ENCODE measurements around the gene TMEM220. TPM values are rescaled to one million over a fixed set of nuclear protein-coding genes. Genes with fewer than 3 reads are reported as not detected.

The TMEM220 gene
- total RNA-seq, 2 donors from 2014 or later, result 10.5 to 26.1 TPM

GRCh38 chr17:10756619-10757018 is 26.8 kb upstream of the TMEM220 start:
- intact Hi-C loops (cut with DNase I, micrococcal nuclease), result no loop called here
- ATAC-seq (peak; percentile 73), DNase-seq (peak in 1 of 2 donors; percentile 39)

GRCh38 chr17:10756185-10756584 is 26.4 kb upstream of the TMEM220 start:
- intact Hi-C loops (cut with DNase I, micrococcal nuclease), result no loop called here
- ATAC-seq (peak; percentile 43), DNase-seq (no peak)

GRCh38 chr17:10755592-10756127 is 25.8 kb upstream of the TMEM220 start:
- intact Hi-C loops (cut with DNase I, micrococcal nuclease), result no loop called here

GRCh38 chr17:10754861-10755591 is 25.2 kb upstream of the TMEM220 start:
- intact Hi-C loops (cut with DNase I, micrococcal nuclease), result no loop called here
- no peak for DNase-seq
- ATAC-seq, result no peak

More at GRCh38 chr17:10755592-10756127, 25.8 kb upstream of the TMEM220 start:
- DNase-seq, result no peak
- ATAC-seq, result no peak

GRCh38 chr17:10754109-10754508 is 24.3 kb upstream of the TMEM220 start:
- intact Hi-C loops (cut with DNase I, micrococcal nuclease), result no loop called here
- ATAC-seq (peak; percentile 32), DNase-seq (peak in 1 of 2 donors; percentile 67)

GRCh38 chr17:10752696-10753095 is 22.9 kb upstream of the TMEM220 start:
- peak; percentile 34 for ATAC-seq
- no peak for DNase-seq
- intact Hi-C loops (cut with DNase I, micrococcal nuclease), result no loop called here

- DNase-seq (no peak), ATAC-seq (no peak)
- intact Hi-C loops (cut with DNase I, micrococcal nuclease), result no loop called here
Measured at GRCh38 chr17:10751563-10751962, 21.7 kb upstream of the TMEM220 start.

GRCh38 chr17:10750210-10750609 is 20.4 kb upstream of the TMEM220 start:
- no peak for ATAC-seq
- intact Hi-C loops (cut with DNase I, micrococcal nuclease), result no loop called here

GRCh38 chr17:10748531-10749181 is 18.8 kb upstream of the TMEM220 start:
- intact Hi-C loops (cut with DNase I, micrococcal nuclease), result loop anchor here in 1 of 2 donors (10.0 kb wide), 1 partner anchor 96 kb away; no protein-coding TSS in a partner anchor
- ATAC-seq, result no peak
- DNase-seq, result no peak

More at GRCh38 chr17:10750210-10750609, 20.4 kb upstream of the TMEM220 start:
- no peak for DNase-seq

- intact Hi-C loops (cut with DNase I, micrococcal nuclease), result loop anchor here in 1 of 2 donors (10.0 kb wide), 1 partner anchor 100 kb away; no protein-coding TSS in a partner anchor
- ATAC-seq, result peak; percentile 75
- no peak for DNase-seq
Measured at GRCh38 chr17:10745231-10745630, 15.4 kb upstream of the TMEM220 start.

GRCh38 chr17:10744501-10745000 is 14.7 kb upstream of the TMEM220 start:
- DNase-seq (peak in 1 of 2 donors; percentile 21), ATAC-seq (peak; percentile 59)
- intact Hi-C loops (cut with DNase I, micrococcal nuclease), result loop anchor here in 1 of 2 donors (10.0 kb wide), 1 partner anchor 100 kb away; no protein-coding TSS in a partner anchor

GRCh38 chr17:10743316-10744009 is 13.6 kb upstream of the TMEM220 start:
- intact Hi-C loops (cut with DNase I, micrococcal nuclease), result loop anchor here in 1 of 2 donors (10.0 kb wide), 1 partner anchor 101 kb away; no protein-coding TSS in a partner anchor
- DNase-seq, result peak in 1 of 2 donors; percentile 45
- ATAC-seq, result peak; percentile 33

- ATAC-seq (no peak), DNase-seq (no peak)
- intact Hi-C loops (cut with DNase I, micrococcal nuclease), result loop anchor here in 1 of 2 donors (10.0 kb wide), 1 partner anchor 102 kb away; no protein-coding TSS in a partner anchor
Measured at GRCh38 chr17:10742431-10742830, 12.6 kb upstream of the TMEM220 start.

GRCh38 chr17:10741416-10742135 is 11.8 kb upstream of the TMEM220 start:
- no peak for ATAC-seq
- intact Hi-C loops (cut with DNase I, micrococcal nuclease), result loop anchor here in 1 of 2 donors (10.0 kb wide), 1 partner anchor 103 kb away; no protein-coding TSS in a partner anchor
- DNase-seq, result peak in 1 of 2 donors; percentile 21

- no peak for ATAC-seq
- DNase-seq, result peak in 1 of 2 donors; percentile 24
- intact Hi-C loops (cut with DNase I, micrococcal nuclease), result loop anchor here in 1 of 2 donors (5.0 kb wide), 1 partner anchor 108 kb away; no protein-coding TSS in a partner anchor
Measured at GRCh38 chr17:10739386-10739785, 9.6 kb upstream of the TMEM220 start.

- ATAC-seq (peak; percentile 58), DNase-seq (peak; percentile 31 to 52)
- intact Hi-C loops (cut with DNase I, micrococcal nuclease), result loop anchor here in 1 of 2 donors (5.0 kb wide), 1 partner anchor 109 kb away; no protein-coding TSS in a partner anchor
Measured at GRCh38 chr17:10738521-10739258, 8.9 kb upstream of the TMEM220 start.

GRCh38 chr17:10737736-10738135 is 7.9 kb upstream of the TMEM220 start:
- DNase-seq (peak in 1 of 2 donors; percentile 34), ATAC-seq (peak; percentile 31)
- intact Hi-C loops (cut with DNase I, micrococcal nuclease), result loop anchor here in 1 of 2 donors (5.0 kb wide), 1 partner anchor 110 kb away; no protein-coding TSS in a partner anchor

Measured in left colon (tissue), 2 donors.